GM12865 (cell line): ENCODE measurements around the gene CKS1B.

ENCODE experiments used
- DNase-seq: peaks from one replicate; pipeline ENCODE4 v3.0.0; 2010; ENCODE audit warnings: low read depth
- H3K4me3 ChIP-seq: 2 replicates; pipeline ENCODE4 v1.5.1; 2011; ENCODE audit warnings: mild to moderate bottlenecking, low read depth, low read length, control low read depth
- TF ChIP-seq, protein P1 (sequence below): IDR thresholded peaks from 2 replicates; pipeline ENCODE4 v1.5.1; 2011; ENCODE audit warnings: low read length, control low read depth, low read depth, inconsistent platforms; ENCODE audit not compliant: insufficient read depth; ENCODE audit errors: missing control alignments

CKS1B gene

DNA sequence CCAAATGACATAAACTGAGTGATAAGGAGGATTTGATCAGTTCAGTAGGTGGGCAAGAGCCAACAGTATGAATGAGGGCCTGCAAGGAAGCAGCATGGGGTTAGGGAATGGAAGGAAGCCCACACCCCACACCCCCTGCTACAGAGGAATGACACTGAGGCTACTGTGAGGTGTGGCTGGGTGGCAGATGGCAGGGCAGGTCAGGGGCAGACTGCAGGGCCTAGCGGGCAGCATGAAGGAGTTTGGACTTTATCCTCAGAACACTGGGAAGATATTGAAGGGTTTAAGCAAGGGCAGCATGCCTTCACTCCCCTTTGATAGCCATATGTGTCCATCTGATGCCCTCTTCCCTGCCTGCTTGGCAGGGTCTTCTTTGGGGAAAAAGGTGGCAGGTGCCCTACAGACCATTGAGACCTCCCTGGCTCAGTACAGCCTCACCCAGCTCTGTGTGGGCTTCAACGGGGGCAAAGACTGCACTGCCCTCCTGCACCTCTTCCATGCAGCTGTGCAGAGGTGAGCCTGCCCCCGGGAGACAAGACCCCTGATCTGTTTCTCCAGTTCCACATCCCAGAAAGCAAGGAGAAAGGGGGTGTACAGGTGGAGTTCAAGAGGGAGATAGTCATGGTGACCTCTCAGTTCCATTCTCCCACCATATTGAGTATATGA lies 14.8 kb downstream of the CKS1B start:
- TF ChIP-seq, protein P1, sequence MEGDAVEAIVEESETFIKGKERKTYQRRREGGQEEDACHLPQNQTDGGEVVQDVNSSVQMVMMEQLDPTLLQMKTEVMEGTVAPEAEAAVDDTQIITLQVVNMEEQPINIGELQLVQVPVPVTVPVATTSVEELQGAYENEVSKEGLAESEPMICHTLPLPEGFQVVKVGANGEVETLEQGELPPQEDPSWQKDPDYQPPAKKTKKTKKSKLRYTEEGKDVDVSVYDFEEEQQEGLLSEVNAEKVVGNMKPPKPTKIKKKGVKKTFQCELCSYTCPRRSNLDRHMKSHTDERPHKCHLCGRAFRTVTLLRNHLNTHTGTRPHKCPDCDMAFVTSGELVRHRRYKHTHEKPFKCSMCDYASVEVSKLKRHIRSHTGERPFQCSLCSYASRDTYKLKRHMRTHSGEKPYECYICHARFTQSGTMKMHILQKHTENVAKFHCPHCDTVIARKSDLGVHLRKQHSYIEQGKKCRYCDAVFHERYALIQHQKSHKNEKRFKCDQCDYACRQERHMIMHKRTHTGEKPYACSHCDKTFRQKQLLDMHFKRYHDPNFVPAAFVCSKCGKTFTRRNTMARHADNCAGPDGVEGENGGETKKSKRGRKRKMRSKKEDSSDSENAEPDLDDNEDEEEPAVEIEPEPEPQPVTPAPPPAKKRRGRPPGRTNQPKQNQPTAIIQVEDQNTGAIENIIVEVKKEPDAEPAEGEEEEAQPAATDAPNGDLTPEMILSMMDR, result no peak
- DNase-seq, result no peak
- no peak overlapping the region for H3K4me3 ChIP-seq

- no peak for DNase-seq
- H3K4me3 ChIP-seq, result no peak overlapping the region
- TF ChIP-seq, protein P1, result no peak
These were observed 15.8 kb downstream of the CKS1B start for GRCh38 chr1:154990276-154990675.

- DNase-seq, result no peak
- TF ChIP-seq, protein P1, result no peak
These were observed 18.5 kb downstream of the CKS1B start for GRCh38 chr1:154992721-154993571.

GRCh38 chr1:154993572-154994268 lies 19.2 kb downstream of the CKS1B start, which contains the start of gene LENEP:
Gene LENEP (plus strand): TSS chr1:154993586. CDS start chr1:154993608, 22 bp downstream.
- H3K4me3 ChIP-seq, result no peak within 1 kb of the TSS
- TF ChIP-seq, protein P1, result no peak
- DNase-seq, result no peak

More at GRCh38 chr1:154992721-154993571, 18.5 kb downstream of the CKS1B start:
- no peak overlapping the region for H3K4me3 ChIP-seq

GRCh38 chr1:154994269-154994587 lies 19.7 kb downstream of the CKS1B start:
- H3K4me3 ChIP-seq, result no peak overlapping the region
- TF ChIP-seq, protein P1, result no peak
- no peak for DNase-seq

DNA sequence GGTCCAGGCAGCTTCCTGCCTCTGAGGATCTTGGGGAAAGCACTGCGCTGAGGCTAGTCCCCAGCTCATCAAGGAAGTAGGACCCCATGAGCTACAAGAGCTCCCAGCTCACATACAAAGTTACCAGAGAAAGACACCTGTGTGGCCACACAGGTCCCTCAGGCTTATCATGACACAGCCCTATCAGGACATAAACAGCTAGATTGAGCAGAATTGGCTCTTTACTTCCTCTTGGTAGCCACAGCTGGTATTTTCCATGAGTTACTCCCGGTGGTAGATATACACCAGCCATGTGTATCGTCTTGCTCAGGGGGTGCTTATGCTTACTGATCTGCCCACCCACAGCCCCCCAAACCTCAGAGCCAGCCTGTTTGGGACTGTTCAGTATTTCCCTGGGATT lies 20.1 kb downstream of the CKS1B start:
- TF ChIP-seq, protein P1, result no peak
- no peak overlapping the region for H3K4me3 ChIP-seq
- no peak for DNase-seq
